ENCODE measurements around the gene SMAP1.
A peak's percentile ranks its signal among the peaks of the same experiment; 100 is the strongest.

The SMAP1 gene

GRCh38 chr6:70844301-70844700, 176.6 kb downstream of the SMAP1 start:
- no peak for DNase-seq

GRCh38 chr6:70846207-70846835, 178.6 kb downstream of the SMAP1 start:
- no peak for DNase-seq

GRCh38 chr6:70847106-70848084, 179.7 kb downstream of the SMAP1 start:
- no peak for DNase-seq

- no peak for DNase-seq
Measured at GRCh38 chr6:70849348-70850069, 181.8 kb downstream of the SMAP1 start.

GRCh38 chr6:70852667-70853246, 185.1 kb downstream of the SMAP1 start:
- no peak for DNase-seq

GRCh38 chr6:70857387-70858077, 189.8 kb downstream of the SMAP1 start:
- no peak for DNase-seq

GRCh38 chr6:70860045-70860444, 192.4 kb downstream of the SMAP1 start:
- DNase-seq = no peak

- DNase-seq = no peak
Measured at GRCh38 chr6:70860920-70861319, 193.2 kb downstream of the SMAP1 start.

- no peak for DNase-seq
Measured at GRCh38 chr6:70863343-70863742, 195.7 kb downstream of the SMAP1 start.

- peak; percentile 10 for DNase-seq
Measured at GRCh38 chr6:70864401-70864800, 196.7 kb downstream of the SMAP1 start.

GRCh38 chr6:70872469-70872868, 204.8 kb downstream of the SMAP1 start:
- no peak for DNase-seq

- peak; percentile 8 for DNase-seq
Measured at GRCh38 chr6:70874181-70874913, 206.7 kb downstream of the SMAP1 start.

- no peak for DNase-seq
Measured at GRCh38 chr6:70879496-70879895, 211.8 kb downstream of the SMAP1 start.

- DNase-seq = peak; percentile 88
Measured at GRCh38 chr6:70884074-70884983, 216.6 kb downstream of the SMAP1 start.

GRCh38 chr6:70886071-70886470, 218.4 kb downstream of the SMAP1 start:
- no peak for DNase-seq

- no peak for DNase-seq
Measured at GRCh38 chr6:70886661-70887060, 219.0 kb downstream of the SMAP1 start.

- DNase-seq = no peak
Measured at GRCh38 chr6:70889270-70889669, 221.6 kb downstream of the SMAP1 start.

- DNase-seq = no peak
Measured at GRCh38 chr6:70894001-70894400, 226.3 kb downstream of the SMAP1 start.

- no peak for DNase-seq
Measured at GRCh38 chr6:70900047-70900446, 232.4 kb downstream of the SMAP1 start.

GRCh38 chr6:70901324-70901723, 233.6 kb downstream of the SMAP1 start:
- DNase-seq = no peak

All from eye (tissue), 1 donor.